PC-9 (cell line): Measurements from ENCODE around the gene OSGIN1. TPM values are rescaled to one million over a fixed set of nuclear protein-coding genes. Genes with fewer than 3 reads are reported as not detected.

Experiments
- BruUV-seq: library from RNA; stranded (reverse); fragments of 400-500 nt; replicated peaks from 2 replicates; lab custom pipeline; 2021; lab: Mats Ljungman, UMichigan
- CTCF ChIA-PET: fragments of 300-600 bp; sonication (Branson Sonifier 250); formaldehyde crosslinking; loops from one replicate; lab custom pipeline; 2022; ENCODE audit warnings: antibody characterized with exemption; lab: Charles Lee
- POLR2A ChIA-PET: fragments of 300-600 bp; sonication (Branson Sonifier 250); formaldehyde crosslinking; loops from one replicate; lab custom pipeline; 2022; ENCODE audit warnings: antibody characterized with exemption; ENCODE audit not compliant: unreplicated experiment; lab: Charles Lee
- DNase-seq, 2 experiments: peaks; one replicate each; pipeline versions ENCODE4 v3.0.0 to v3.0.0-alpha.2; 2015 to 2022; ENCODE audit warnings: mixed read lengths in 1 of 2
- H2AFZ ChIP-seq: fragments of 200-600 bp; sonication (generic); 2 replicates; pipeline ENCODE4 v1.8.1; 2017; ENCODE audit warnings: antibody characterized with exemption
- H3F3A ChIP-seq: fragments of 200-600 bp; sonication (generic); 2 replicates; pipeline ENCODE4 v1.8.1; 2017; ENCODE audit warnings: antibody characterized with exemption, mild to moderate bottlenecking, low read depth; ENCODE audit not compliant: insufficient read depth
- H3K27ac ChIP-seq: fragments of 200-600 bp; sonication (generic); 2 replicates; pipeline ENCODE4 v1.6.1; 2016; ENCODE audit warnings: mixed run types
- H3K27me3 ChIP-seq: fragments of 200-600 bp; sonication (generic); 2 replicates; pipeline ENCODE4 v1.6.1; 2016; ENCODE audit warnings: low read depth, mixed run types; ENCODE audit not compliant: insufficient read depth
- H3K36me3 ChIP-seq: fragments of 200-600 bp; sonication (generic); 2 replicates; pipeline ENCODE4 v1.6.1; 2016; ENCODE audit warnings: low read depth, mixed run types
- H3K4me1 ChIP-seq: fragments of 200-600 bp; sonication (generic); replicated peaks from 2 replicates; pipeline ENCODE4 v1.6.1; 2016; ENCODE audit warnings: mixed run types; ENCODE audit not compliant: insufficient read depth
- H3K4me2 ChIP-seq: fragments of 200-600 bp; sonication (generic); 2 replicates; pipeline ENCODE4 v1.6.1; 2017; ENCODE audit warnings: mixed run types
- H3K4me3 ChIP-seq: fragments of 200-600 bp; sonication (generic); 2 replicates; pipeline ENCODE4 v1.6.1; 2016; ENCODE audit warnings: mixed run types
- H3K79me2 ChIP-seq: fragments of 200-600 bp; sonication (generic); 2 replicates; pipeline ENCODE4 v1.6.1; 2017; ENCODE audit warnings: low read depth, mixed run types
- H3K9me2 ChIP-seq: fragments of 200-600 bp; sonication (generic); 2 replicates; pipeline ENCODE4 v1.8.1; 2017; ENCODE audit warnings: mild to moderate bottlenecking; ENCODE audit not compliant: insufficient read depth
- H3K9me3 ChIP-seq: fragments of 200-600 bp; sonication (generic); 2 replicates; pipeline ENCODE4 v1.8.1; 2016; ENCODE audit warnings: low read depth; ENCODE audit not compliant: insufficient read depth
- H4K20me1 ChIP-seq: fragments of 200-600 bp; sonication (generic); 2 replicates; pipeline ENCODE4 v1.8.1; 2017; ENCODE audit not compliant: insufficient read depth
- CTCF ChIP-seq: fragments of 200-600 bp; sonication (generic); conservative IDR thresholded peaks from 2 replicates; pipeline ENCODE4 v1.6.1; 2017; ENCODE audit warnings: mixed run types, antibody characterized with exemption, mild to moderate bottlenecking, moderate library complexity
- EZH2 ChIP-seq: fragments of 200-600 bp; sonication (generic); IDR thresholded peaks from 2 replicates; pipeline ENCODE4 v1.8.0; 2017; ENCODE audit warnings: antibody characterized with exemption, low read depth
- intact Hi-C: fragments of 100-400 bp; cut with micrococcal nuclease; formaldehyde crosslinking; loops from one replicate; pipeline ENCODE4 v1.10.0; 2022; ENCODE audit not compliant: unreplicated experiment
- total RNA-seq: library from RNA; stranded (reverse); gene quantifications from 2 replicates; pipeline ENCODE4 v1.2.3, GENCODE V29; 2021

OSGIN1 gene
- total RNA-seq, 1 experiment from 2014 or later: 44.8 TPM

GRCh38 chr16:83980794-83981193 is 27.8 kb downstream of the OSGIN1 start:
- no peaks in the 10 kb centered on the region for H3K9me2 ChIP-seq
- H3K4me3 ChIP-seq: no peak overlapping the region
- no peaks in the 10 kb centered on the region for H3K27me3 ChIP-seq
- H3K9me3 ChIP-seq: no peaks in the 10 kb centered on the region
- no TSS peak for BruUV-seq
- H3K4me1 ChIP-seq: no peaks in the 10 kb centered on the region
- CTCF ChIA-PET: no interaction called here
- no peaks in the 10 kb centered on the region for H4K20me1 ChIP-seq
- no peaks in the 10 kb centered on the region for H3K36me3 ChIP-seq
- intact Hi-C loops: no loop called here
- no peak overlapping the region for H2AFZ ChIP-seq
- no peaks in the 10 kb centered on the region for H3F3A ChIP-seq
- no peak overlapping the region for H3K4me2 ChIP-seq
- no peak overlapping the region for H3K27ac ChIP-seq
- POLR2A ChIA-PET: interaction anchor here (0.6 kb wide), 1 partner anchor 70 kb away, joined by 5 read pairs; no protein-coding TSS in a partner anchor
- TF ChIP-seq EZH2: no peak
- no peak for TF ChIP-seq CTCF
- DNase-seq: no peak
- no peaks in the 10 kb centered on the region for H3K79me2 ChIP-seq

GRCh38 chr16:83981799-83982198 is 28.8 kb downstream of the OSGIN1 start:
- intact Hi-C loops: no loop called here
- Histone ChIP-seq H3F3A (no peaks in the 10 kb centered on the region), H4K20me1 (no peaks in the 10 kb centered on the region), H3K9me2 (no peaks in the 10 kb centered on the region), H3K4me2 (no peak overlapping the region), H3K4me3 (no peak overlapping the region), H3K27me3 (peaks cover 4% of the 10 kb centered on the region; the same call in 1 of the 2 replicates), H3K9me3 (no peaks in the 10 kb centered on the region), H3K4me1 (no peaks in the 10 kb centered on the region), H2AFZ (no peak overlapping the region), H3K27ac (no peak overlapping the region), H3K36me3 (no peaks in the 10 kb centered on the region), H3K79me2 (no peaks in the 10 kb centered on the region)
- DNase-seq: no peak
- POLR2A ChIA-PET: no interaction called here
- no TSS peak for BruUV-seq
- TF ChIP-seq CTCF (no peak), EZH2 (no peak)
- CTCF ChIA-PET: no interaction called here

- TF ChIP-seq EZH2: no peak
- Histone ChIP-seq H3F3A (no peaks in the 10 kb centered on the region), H3K79me2 (no peaks in the 10 kb centered on the region), H3K9me2 (no peaks in the 10 kb centered on the region), H3K27ac (no peak overlapping the region), H3K4me2 (no peak overlapping the region), H3K27me3 (peaks cover 17% of the 10 kb centered on the region), H3K36me3 (no peaks in the 10 kb centered on the region), H3K4me1 (no peaks in the 10 kb centered on the region), H2AFZ (no peak overlapping the region), H4K20me1 (no peaks in the 10 kb centered on the region), H3K4me3 (no peak overlapping the region), H3K9me3 (no peaks in the 10 kb centered on the region)
- CTCF ChIA-PET: no interaction called here
- no peak for DNase-seq
- POLR2A ChIA-PET: interaction anchor here (0.6 kb wide), 1 partner anchor 963 kb away, joined by 3 read pairs; no protein-coding TSS in a partner anchor
- BruUV-seq: no TSS peak
- intact Hi-C loops: no loop called here
Measured at GRCh38 chr16:83983491-83983890, 30.5 kb downstream of the OSGIN1 start.

GRCh38 chr16:83989300-83989699 is 36.3 kb downstream of the OSGIN1 start:
- CTCF ChIA-PET: no interaction called here
- no peaks in the 10 kb centered on the region for H3F3A ChIP-seq
- TF ChIP-seq CTCF (no peak), EZH2 (no peak)

More at GRCh38 chr16:83989300-83989699, 36.3 kb downstream of the OSGIN1 start:
- Histone ChIP-seq H3K9me3 (no peaks in the 10 kb centered on the region), H3K27ac (no peak overlapping the region), H3K4me3 (no peak overlapping the region), H4K20me1 (no peaks in the 10 kb centered on the region), H3K79me2 (no peaks in the 10 kb centered on the region), H3K27me3 (peaks cover 32% of the 10 kb centered on the region), H3K9me2 (no peaks in the 10 kb centered on the region), H3K4me2 (no peak overlapping the region), H3K4me1 (peaks cover 7% of the 10 kb centered on the region; the same call in 1 of the 2 replicates), H3K36me3 (no peaks in the 10 kb centered on the region), H2AFZ (no peak overlapping the region)
- intact Hi-C loops: no loop called here
- POLR2A ChIA-PET: no interaction called here
- no peak for DNase-seq
- BruUV-seq: no TSS peak
